GM19193 (cell line): ENCODE data around the gene SLC25A43.

Source experiments
- POLR2A ChIP-seq: IDR thresholded peaks from 4 replicates; pipeline ENCODE4 v1.6.1; 2011; ENCODE audit not compliant: insufficient read depth, insufficient read length; ENCODE audit errors: extremely low read depth

SLC25A43 gene

DNA sequence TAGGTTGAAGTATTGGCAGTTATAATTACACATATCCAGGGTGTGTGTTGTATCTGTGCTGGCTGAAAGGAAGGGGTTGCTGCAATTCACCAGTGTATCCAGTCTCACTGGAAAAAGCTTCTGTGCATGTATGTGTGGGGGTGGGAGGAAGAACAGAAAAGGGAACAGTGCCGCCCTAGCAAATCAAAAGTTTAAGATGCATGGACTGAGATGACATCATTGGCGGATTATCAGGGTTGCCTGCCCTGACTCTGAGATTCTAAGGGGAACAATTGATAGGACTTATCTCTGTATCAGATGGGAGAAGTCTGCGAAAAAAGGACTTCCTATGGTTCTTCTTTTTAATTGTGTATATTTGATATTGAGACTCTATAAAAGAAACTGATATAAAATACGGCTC, 3.5 kb downstream of the SLC25A43 start:
- no peak for TF ChIP-seq POLR2A

- no peak for TF ChIP-seq POLR2A
Observed at GRCh38 chrX:119406776-119407175, 7.6 kb downstream of the SLC25A43 start.

GRCh38 chrX:119407681-119408080, 8.5 kb downstream of the SLC25A43 start:
- no peak for TF ChIP-seq POLR2A

GRCh38 chrX:119410027-119410819, 11.1 kb downstream of the SLC25A43 start:
- no peak for TF ChIP-seq POLR2A

GRCh38 chrX:119410854-119411253, 11.7 kb downstream of the SLC25A43 start:
- no peak for TF ChIP-seq POLR2A

GRCh38 chrX:119411959-119412358, 12.8 kb downstream of the SLC25A43 start:
- TF ChIP-seq POLR2A = no peak

DNA sequence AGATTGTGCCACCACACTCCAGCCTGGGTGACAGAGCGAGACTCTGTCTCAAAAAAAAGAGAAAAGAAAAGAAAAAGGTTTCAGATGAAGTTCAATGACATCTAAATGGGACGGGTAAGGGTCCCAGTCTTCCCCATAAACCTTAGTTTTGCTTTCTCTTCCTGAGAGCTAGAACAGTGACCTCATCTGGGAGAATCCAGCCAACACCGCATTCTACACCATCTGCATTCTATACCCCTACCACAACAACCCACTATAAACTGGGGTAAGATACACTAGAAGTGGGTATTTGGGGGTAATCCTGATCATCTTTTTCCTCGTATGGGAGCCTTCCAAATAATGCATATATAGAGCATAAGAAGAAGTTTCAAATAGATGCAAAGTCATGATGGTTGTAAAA, 18.2 kb downstream of the SLC25A43 start:
- no peak for TF ChIP-seq POLR2A

- no peak for TF ChIP-seq POLR2A
Observed at GRCh38 chrX:119417842-119418241, 18.7 kb downstream of the SLC25A43 start.

- no peak for TF ChIP-seq POLR2A
Observed at GRCh38 chrX:119419146-119419545, 20.0 kb downstream of the SLC25A43 start.

GRCh38 chrX:119419898-119420297, 20.8 kb downstream of the SLC25A43 start:
- no peak for TF ChIP-seq POLR2A

GRCh38 chrX:119421016-119421705, 22.0 kb downstream of the SLC25A43 start:
- no peak for TF ChIP-seq POLR2A

DNA sequence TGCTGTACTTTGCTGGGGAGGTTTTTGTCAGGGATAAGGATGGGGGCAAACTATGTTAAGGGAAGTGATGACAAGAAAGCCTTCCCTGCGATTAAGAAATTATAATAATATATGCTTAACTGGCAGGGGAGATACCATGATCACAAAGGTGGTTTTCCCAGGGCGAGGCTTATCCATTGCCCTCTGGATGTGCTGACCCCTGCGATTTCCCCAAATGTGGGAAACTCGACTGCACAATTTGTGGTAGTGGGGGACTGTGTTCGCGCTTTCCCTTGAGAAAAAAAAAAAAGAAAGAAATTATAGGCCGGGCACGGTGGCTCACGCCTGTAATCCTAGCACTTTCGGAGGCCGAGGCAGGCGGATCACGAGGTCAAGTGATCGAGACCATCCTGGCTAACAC, 24.5 kb downstream of the SLC25A43 start:
- no peak for TF ChIP-seq POLR2A

DNA sequence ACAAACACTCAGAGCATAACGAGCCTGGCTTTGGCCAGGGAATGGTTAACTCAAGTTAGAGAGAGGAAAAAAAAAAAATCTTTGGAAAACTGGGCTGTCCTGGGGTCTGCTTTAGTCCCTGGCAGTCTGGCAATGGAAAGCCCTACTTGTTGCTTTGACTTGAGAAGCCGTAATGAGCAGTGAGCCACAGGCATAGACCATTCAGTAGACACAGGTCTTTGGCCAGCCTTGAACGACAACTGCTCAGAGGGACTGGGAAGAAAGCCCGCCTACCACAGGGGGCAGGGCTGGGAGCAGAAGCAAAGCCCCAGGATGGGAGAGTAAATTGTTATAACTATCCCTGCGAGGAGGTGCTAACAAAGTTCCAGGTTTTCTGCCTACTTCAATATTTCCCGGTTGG, 25.9 kb downstream of the SLC25A43 start:
- no peak for TF ChIP-seq POLR2A

- no peak for TF ChIP-seq POLR2A
Observed at GRCh38 chrX:119427024-119427794, 28.1 kb downstream of the SLC25A43 start.

GRCh38 chrX:119427795-119428185, 28.7 kb downstream of the SLC25A43 start:
- TF ChIP-seq POLR2A = no peak

DNA sequence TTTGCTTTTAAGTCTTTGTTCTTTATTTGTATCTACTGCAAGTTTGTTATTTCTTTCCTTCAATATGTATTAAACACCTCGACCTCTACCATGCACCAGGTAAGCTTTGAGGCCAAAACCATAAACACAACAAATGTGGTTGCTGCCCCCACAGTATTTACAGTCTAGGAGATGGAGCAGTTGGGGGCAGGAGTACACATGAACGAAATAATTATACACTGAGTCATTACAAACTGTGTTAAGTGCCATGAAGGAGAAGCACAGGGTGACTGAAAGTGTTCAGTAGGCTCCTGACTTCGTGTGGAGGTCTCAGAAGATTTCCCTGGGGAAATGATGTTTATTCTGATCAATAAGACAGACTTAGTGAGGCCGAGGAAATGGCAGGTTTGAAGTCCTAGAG, 30.3 kb downstream of the SLC25A43 start:
- no peak for TF ChIP-seq POLR2A

GRCh38 chrX:119442286-119442685, 43.1 kb downstream of the SLC25A43 start:
- no peak for TF ChIP-seq POLR2A

- no peak for TF ChIP-seq POLR2A
Observed at GRCh38 chrX:119453202-119453601, 54.1 kb downstream of the SLC25A43 start.
